ENCODE measurements around the gene RPS3.
"Not testable (repeated sequence)": the region's sequence is repeated elsewhere in the genome, so short reads cannot be mapped to it uniquely, and the experiment has no call there.

RPS3 gene

DNA sequence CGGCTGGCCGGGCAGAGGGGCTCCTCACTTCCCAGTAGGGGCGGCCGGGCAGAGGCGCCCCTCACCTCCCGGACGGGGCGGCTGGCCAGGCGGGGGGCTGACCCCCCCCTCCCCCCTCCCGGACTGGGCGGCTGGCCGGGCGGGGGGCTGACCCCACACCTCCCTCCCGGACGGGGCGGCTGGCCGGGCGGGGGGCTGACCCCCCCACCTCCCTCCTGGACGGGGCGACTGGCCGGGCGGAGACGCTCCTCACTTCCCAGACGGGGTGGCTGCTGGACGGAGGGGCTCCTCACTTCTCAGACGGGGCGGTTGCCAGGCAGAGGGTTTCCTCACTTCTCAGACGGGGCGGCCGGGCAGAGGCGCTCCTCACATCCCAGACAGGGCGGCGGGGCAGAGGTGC, 10.7 kb downstream of the RPS3 start:
- in situ Hi-C loops (cut with MboI; ENCODE audit: low sequenced_read_pairs): not testable (repeated sequence)

DNA sequence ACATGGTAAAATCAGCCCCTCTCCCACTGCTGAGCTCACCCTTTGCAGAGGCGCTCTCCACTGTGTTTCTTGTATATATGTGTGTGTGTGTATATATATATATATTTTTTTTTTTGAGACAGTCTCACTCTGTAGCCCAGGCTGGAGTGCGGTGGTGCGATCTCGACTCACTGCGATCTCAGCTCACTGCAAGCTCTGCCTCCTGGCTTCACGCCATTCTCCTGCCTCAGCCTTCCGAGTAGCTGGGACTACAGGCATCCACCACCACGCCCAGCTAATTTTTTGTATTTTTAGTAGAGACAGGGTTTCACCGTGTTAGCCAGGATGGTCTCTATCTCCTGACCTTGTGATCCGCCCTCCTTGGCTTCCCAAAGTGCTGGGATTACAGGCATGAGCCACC, 13.8 kb downstream of the RPS3 start:
- in situ Hi-C loops (cut with MboI; ENCODE audit: low sequenced_read_pairs): not testable (repeated sequence)

- in situ Hi-C loops (cut with MboI; ENCODE audit: low sequenced_read_pairs): no loop called here
These were observed 14.5 kb downstream of the RPS3 start for GRCh38 chr11:75413864-75414263.

GRCh38 chr11:75420224-75421034, 21.1 kb downstream of the RPS3 start:
- in situ Hi-C loops (cut with MboI; ENCODE audit: low sequenced_read_pairs): no loop called here

GRCh38 chr11:75421035-75421602, 21.8 kb downstream of the RPS3 start:
- in situ Hi-C loops (cut with MboI; ENCODE audit: low sequenced_read_pairs): no loop called here

GRCh38 chr11:75421902-75422247, 22.6 kb downstream of the RPS3 start:
- in situ Hi-C loops (cut with MboI; ENCODE audit: low sequenced_read_pairs): no loop called here

DNA sequence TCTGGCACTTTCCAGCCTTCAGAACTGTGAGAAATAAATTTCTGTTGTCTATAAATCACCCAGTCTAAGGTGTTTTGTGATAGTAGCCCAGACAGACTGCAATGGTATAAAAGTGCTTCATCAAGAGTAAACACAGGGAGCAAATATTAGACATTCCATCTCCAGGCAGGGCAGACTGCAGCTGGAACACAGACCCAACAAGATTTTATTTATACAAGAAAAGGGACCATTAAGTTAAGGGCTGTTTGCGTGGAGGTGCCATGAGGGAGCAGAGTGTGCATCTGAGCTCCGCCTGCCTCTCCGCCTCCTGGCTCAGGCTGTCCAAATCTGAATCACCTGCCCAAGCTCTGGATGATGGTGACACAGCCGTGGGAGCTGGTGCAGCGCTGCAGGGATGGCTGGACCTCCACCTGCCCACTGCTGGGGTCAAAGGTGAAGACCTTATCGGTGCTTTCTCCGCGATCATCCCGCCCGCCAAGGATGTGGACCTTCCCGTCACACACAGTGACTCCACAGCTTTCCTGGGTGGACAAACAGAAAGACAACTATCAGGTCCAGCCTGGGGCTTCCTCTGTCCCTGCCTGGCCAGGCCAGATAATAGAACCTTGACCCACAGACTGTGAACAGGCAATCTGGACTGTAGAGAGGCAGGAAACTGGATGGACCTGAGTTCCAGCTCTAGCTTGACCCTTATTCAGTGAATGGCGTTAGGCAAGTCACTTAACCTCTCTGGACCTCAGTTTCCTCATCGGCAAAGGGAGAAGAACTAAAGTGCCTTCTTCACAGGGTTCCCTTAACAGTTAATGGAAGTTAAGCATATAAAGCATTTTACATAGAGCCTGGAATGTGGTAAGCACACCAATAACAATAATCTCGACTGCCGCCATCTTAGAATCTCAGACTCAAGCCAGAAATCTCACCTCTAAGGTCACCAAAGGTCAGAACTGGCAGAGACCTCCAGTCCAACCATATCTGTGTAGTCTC, 23.2 kb downstream of the RPS3 start:
- in situ Hi-C loops (cut with MboI; ENCODE audit: low sequenced_read_pairs): no loop called here

DNA sequence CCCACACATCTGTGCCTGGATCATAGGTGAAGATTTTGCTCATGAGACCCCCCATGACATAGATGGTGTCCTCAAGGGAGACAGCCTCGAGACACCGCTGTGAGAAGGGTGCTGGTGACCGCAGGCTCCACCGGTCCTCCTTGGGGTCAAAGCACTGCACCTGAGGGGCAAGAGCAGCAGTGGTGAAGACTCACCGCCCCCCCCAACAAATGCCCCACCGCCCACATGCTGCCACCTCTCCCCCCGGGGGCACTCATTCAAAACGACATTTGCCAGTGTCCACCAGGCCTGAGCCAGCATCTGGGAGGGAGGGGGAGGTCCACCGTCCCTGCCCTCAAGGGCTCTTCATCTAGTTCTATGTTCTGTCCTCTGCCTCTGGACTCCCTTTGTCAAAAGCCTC, 24.4 kb downstream of the RPS3 start:
- in situ Hi-C loops (cut with MboI; ENCODE audit: low sequenced_read_pairs): no loop called here

GRCh38 chr11:75424396-75424795, 25.1 kb downstream of the RPS3 start:
- in situ Hi-C loops (cut with MboI; ENCODE audit: low sequenced_read_pairs): no loop called here

DNA sequence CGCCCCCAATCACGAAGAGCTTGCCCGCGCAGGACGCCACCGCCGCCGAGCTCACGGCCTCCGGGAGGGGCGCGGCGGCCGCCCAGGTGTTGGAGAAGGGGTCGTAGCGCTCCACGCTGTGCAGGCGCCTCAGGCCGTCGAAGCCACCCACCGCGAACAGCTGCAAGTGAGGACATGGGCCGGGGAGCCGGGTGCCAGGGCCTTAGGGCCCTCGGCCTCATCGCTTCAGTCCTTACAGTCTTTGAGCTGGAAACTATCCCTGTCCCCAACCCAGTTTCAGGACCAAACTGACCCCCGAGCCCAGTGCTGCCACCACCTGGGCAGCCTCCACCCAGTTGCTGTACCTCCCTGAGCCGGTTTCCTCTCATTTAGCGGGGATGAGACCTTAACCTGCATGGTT, 26.1 kb downstream of the RPS3 start:
- in situ Hi-C loops (cut with MboI; ENCODE audit: low sequenced_read_pairs): no loop called here

- in situ Hi-C loops (cut with MboI; ENCODE audit: low sequenced_read_pairs): no loop called here
These were observed 27.4 kb downstream of the RPS3 start for GRCh38 chr11:75426720-75427086.

GRCh38 chr11:75427181-75427580, 27.9 kb downstream of the RPS3 start:
- in situ Hi-C loops (cut with MboI; ENCODE audit: low sequenced_read_pairs): no loop called here

DNA sequence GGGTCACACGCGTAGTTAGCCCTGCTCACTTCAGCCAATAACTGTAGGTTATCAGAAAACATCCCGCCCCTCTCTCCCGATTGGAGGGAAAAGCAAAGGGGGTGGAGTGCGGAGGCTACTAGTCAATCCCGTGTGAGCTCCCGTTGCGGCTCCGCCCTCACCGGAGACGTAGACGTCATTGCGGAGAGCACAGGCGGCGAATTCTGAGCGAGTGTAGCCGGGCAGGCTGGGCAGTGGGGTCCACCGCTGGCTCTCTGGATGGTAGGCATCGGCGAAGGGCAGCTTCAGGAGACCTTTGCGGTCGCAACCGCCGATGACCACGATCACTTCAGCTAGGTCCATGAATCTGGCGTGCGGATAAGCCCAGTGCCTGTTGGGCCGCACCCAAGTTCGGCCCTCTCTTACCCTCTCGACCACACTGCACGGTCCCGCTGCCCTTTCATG, 29.0 kb downstream of the RPS3 start:
- in situ Hi-C loops (cut with MboI; ENCODE audit: low sequenced_read_pairs): no loop called here

DNA sequence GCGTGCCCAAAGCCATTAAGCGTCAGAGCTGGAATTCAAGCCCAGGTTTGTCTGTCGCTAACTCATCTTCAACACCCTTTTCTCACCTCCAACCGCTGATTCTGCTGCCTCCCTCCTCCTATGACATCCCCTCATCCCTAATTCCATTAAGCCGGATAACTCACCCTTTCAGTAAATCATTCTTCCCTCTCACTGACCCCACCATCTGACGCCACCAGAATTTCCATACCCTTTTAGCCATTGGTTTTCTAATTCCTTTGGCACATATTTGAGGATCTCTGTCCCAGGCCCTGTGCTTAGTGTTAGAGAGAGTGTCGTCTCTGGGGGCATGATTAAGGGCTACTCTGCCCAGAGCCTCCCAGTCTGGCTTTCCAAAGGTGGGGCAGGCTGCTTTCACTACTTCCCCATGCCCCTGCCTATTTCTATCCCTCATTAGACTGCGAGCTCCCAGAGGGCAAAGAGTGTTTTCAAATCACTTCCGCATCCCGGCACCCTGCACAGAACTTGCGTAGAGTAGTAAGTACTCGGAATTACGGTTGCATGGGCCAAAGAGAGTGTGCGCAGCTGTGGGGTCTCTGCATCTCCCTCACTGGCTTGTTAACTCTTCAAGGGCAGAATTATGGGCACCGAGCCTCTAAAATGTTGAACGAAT, 29.8 kb downstream of the RPS3 start:
- in situ Hi-C loops (cut with MboI; ENCODE audit: low sequenced_read_pairs): no loop called here

DNA sequence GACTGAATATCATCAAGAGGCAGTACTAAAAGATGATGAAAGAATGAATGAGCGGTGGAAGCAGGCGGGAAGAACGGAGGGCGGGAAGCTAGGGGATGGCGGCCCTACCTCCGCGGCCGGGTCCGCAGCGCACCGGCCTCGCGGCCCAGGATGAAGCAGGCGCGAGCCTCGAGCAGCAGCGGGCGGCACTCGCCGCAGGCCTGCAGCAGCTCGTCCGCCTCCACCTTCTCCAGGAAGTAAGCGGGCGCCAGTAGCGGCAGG, 30.3 kb downstream of the RPS3 start:
- in situ Hi-C loops (cut with MboI; ENCODE audit: low sequenced_read_pairs): no loop called here

DNA sequence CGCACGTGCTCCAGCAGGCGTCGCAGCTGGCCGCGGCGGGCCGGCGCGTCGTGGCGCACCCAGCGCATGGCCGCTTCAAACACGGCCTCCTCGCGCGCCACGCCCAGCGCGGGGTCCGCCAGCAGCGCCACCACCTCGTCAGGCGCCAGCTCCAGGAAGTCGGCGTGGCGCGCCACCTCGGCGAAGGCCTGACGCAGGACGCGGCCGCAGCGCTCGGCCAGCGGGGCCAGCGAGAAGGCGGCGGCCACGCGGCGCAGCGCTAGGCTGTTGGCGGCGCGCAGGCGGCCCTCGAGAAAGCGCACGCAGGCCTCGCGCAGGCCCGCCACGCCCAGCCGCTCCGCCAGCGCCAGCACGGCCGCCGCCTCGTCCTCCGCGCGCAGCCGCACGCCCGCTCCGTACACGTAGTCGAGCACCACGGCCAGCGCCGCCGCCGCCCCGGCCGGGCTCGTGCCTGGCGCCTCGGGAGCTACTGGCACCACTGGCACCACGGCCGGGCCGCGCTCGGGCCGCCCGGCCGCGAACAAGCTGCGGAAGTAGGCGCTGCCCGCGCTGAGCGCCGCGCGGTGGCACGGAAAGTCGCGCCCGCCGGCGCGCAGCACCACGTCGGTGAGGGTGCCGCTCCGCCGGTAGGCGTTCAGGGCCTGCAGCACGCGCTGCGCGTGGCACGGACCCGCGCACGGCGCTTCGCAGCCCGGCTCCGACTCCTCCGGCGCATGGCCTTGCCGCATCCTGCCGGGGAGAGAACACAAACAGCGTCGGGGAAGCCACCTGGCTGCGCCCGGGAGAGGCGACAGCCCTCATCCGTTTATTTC, 30.8 kb downstream of the RPS3 start:
- in situ Hi-C loops (cut with MboI; ENCODE audit: low sequenced_read_pairs): no loop called here

DNA sequence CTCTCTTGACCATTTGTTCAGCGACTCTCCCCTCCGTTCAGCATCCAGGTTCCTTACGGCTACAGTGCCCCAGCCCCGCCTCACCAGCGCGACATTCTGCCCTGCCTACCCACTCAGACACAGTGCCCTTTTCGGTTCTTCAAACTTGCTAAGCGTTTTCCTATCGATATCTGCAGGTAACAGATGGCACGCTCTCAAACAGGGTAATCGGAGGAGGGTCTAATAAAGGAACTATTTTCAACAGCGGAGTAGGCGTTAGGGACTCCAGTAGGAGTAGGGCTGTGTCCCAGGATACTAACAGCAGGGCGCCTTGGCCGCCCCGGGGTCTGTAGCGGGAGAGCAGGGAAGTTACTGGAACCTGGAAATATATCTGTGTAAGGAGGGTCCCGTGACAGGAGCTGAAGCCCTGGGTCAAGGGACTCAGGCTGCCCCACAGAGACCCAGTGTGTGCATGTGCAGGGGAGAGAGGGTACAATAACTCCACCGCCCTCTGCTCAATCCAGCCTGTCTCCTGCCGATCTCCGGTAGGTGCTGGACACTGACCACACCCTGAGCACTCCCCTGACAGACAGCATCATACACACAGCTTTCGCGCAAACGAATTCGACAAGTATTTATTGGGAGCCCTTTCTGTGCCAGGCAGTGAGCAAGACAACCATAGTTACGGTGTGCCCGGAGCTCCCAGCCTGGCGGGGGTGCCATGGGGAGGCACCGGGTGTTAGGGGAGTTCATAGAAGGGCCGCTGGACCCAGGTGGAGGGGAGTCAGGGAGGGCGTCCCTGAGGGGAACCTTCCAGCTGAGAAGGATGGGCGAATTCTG, 31.6 kb downstream of the RPS3 start:
- in situ Hi-C loops (cut with MboI; ENCODE audit: low sequenced_read_pairs): no loop called here

DNA sequence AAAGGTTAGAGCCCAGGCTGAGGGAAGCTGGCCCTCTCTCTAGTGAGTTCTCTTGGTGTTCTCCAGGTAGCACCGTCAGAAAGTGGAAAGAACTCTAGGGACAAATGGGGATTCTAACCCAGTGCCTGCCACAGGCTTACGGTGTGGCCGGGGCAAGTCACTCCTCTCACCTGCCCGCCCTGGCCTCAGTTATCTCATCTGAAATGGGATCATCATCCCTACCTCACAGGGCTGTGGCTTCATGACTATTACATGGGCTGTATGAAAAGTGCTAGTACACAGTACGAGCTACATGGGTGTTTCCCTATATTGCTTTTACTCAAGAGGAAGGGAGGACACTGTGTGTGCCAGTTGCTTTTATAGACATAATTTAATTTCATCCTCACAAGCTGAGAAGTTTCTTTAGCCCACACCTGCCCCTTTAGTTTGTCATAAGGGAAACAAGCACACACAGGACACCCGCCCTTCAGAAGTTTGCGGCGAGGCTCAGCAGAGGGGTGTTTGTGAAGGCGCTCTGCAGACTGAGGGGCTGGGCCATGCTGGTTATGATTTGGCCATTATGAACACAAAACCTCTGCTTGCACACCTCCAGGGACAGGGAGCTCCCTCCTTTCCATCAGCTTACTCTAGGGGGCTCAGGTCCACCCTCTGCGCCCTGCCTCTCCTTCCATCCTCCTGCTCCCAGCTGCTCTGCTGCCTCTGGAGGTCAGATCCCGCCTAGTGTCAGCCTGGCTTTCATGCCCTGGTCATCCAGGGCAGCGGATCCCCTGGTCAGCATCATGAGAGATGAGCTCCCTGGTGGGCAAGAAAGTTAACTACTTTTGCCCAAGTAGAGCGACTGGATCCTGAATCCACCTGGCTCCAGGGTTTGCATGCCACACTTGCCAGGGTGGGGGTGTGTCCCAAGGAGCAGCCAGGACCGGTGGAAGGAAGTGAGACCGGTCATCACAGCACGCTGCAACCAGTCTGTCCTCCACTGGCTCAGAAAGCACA, 32.5 kb downstream of the RPS3 start:
- in situ Hi-C loops (cut with MboI; ENCODE audit: low sequenced_read_pairs): no loop called here

GRCh38 chr11:75432911-75433321, 33.6 kb downstream of the RPS3 start, which contains the start of gene KLHL35:
TSS of gene KLHL35 (minus strand) at chr11:75433203. CDS start at chr11:75430629, 2,574 bp downstream.
- in situ Hi-C loops (cut with MboI; ENCODE audit: low sequenced_read_pairs): no loop called here

Data from HL-60/S4 (cell line).